Tibial nerve (tissue), 4 donors: Measurements from ENCODE around the gene SSBP2.

Experiments
- EP300 ChIP-seq, 2 donors: sonication (generic); formaldehyde crosslinking; IDR thresholded peaks; one replicate each; pipeline ENCODE4 v1.6.1; 2017; ENCODE audit warnings: antibody characterized with exemption in 2 of 2, mild to moderate bottlenecking in 1 of 2
- POLR2A ChIP-seq, 2 donors: fragments of 450-650 bp; IDR thresholded peaks; one replicate each; pipeline ENCODE4 v1.6.1; 2017; ENCODE audit warnings: antibody characterized with exemption in 2 of 2, mild to moderate bottlenecking in 2 of 2, moderate library complexity in 2 of 2
- TF ChIP-seq, protein P1 (sequence below), 5 experiments: fragments of 200-600 bp in 3 of 5; fragments of 450-650 bp in 2 of 5; sonication (generic) in 3 of 5; IDR thresholded peaks; one replicate each; pipeline ENCODE4 v1.5.1; 2016 to 2019; ENCODE audit warnings: antibody characterized with exemption in 5 of 5, mild to moderate bottlenecking in 3 of 5, moderate library complexity in 2 of 5

DNA sequence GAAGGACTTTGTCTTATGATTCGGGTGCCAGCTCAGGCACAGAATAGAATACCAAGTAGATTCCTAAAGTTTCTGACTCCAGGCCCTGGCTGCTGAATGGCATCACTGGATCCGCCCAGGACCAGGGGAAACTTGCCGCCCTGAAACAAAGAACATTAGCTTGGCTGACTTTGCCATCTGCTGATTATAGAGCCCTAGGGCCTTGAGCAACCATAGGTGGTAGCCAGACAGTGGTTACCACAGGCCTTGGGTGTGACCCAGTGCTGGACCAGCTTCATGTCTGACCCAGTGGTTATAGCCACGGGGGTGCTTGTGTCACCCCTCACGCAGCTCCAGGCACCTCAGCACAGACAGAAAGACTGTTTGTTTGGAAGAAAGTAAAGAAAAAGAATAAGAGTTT, 62.7 kb downstream of the SSBP2 start:
- TF ChIP-seq EP300 (IDR thresholded peaks at IDR 0.05) = no peak
- TF ChIP-seq, protein P1, sequence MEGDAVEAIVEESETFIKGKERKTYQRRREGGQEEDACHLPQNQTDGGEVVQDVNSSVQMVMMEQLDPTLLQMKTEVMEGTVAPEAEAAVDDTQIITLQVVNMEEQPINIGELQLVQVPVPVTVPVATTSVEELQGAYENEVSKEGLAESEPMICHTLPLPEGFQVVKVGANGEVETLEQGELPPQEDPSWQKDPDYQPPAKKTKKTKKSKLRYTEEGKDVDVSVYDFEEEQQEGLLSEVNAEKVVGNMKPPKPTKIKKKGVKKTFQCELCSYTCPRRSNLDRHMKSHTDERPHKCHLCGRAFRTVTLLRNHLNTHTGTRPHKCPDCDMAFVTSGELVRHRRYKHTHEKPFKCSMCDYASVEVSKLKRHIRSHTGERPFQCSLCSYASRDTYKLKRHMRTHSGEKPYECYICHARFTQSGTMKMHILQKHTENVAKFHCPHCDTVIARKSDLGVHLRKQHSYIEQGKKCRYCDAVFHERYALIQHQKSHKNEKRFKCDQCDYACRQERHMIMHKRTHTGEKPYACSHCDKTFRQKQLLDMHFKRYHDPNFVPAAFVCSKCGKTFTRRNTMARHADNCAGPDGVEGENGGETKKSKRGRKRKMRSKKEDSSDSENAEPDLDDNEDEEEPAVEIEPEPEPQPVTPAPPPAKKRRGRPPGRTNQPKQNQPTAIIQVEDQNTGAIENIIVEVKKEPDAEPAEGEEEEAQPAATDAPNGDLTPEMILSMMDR (IDR thresholded peaks at IDR 0.05) = no peak
- TF ChIP-seq POLR2A (IDR thresholded peaks at IDR 0.05) = no peak
